Measurements from ENCODE around the gene ATE1.
"Not testable (repeated sequence)": the region's sequence is repeated elsewhere in the genome, so short reads cannot be mapped to it uniquely, and the experiment has no call there.

ATE1 gene

GRCh38 chr10:121700416-121700815 is 227.4 kb downstream of the ATE1 start:
- no peaks in the 10 kb centered on the region for H3K27me3 ChIP-seq (ENCODE audit: insufficient read depth, low read depth, severe bottlenecking)
- no peaks in the 10 kb centered on the region for H3K9me3 ChIP-seq (ENCODE audit: severe bottlenecking)
- H3K36me3 ChIP-seq = no peaks in the 10 kb centered on the region
- no peak for DNase-seq
- TF ChIP-seq CTCF (IDR thresholded peaks at IDR 0.05; ENCODE audit: low read depth, low read length) = no peak
- H3K27ac ChIP-seq = no peak overlapping the region
- H3K4me3 ChIP-seq (ENCODE audit: low read depth, low read length) = no peak overlapping the region

- not testable (repeated sequence) for H3K9me3 ChIP-seq (ENCODE audit: severe bottlenecking); DNase-seq; H3K27ac ChIP-seq; H3K36me3 ChIP-seq; H3K27me3 ChIP-seq (ENCODE audit: insufficient read depth, low read depth, severe bottlenecking); H3K4me3 ChIP-seq (ENCODE audit: low read depth, low read length)
These were observed 228.1 kb downstream of the ATE1 start for GRCh38 chr10:121699703-121700102.

GRCh38 chr10:121698902-121699301 is 228.9 kb downstream of the ATE1 start:
- no peak for TF ChIP-seq CTCF (IDR thresholded peaks at IDR 0.05; ENCODE audit: low read depth, low read length)
- DNase-seq = no peak
- Histone ChIP-seq H3K27me3 (ENCODE audit: insufficient read depth, low read depth, severe bottlenecking) (no peaks in the 10 kb centered on the region), H3K36me3 (no peaks in the 10 kb centered on the region), H3K9me3 (ENCODE audit: severe bottlenecking) (no peaks in the 10 kb centered on the region), H3K4me3 (ENCODE audit: low read depth, low read length) (no peak overlapping the region), H3K27ac (no peak overlapping the region)

- TF ChIP-seq CTCF (IDR thresholded peaks at IDR 0.05; ENCODE audit: low read depth, low read length) = no peak
- no peaks in the 10 kb centered on the region for H3K9me3 ChIP-seq (ENCODE audit: severe bottlenecking)
- no peaks in the 10 kb centered on the region for H3K27me3 ChIP-seq (ENCODE audit: insufficient read depth, low read depth, severe bottlenecking)
- no peak for DNase-seq
- H3K36me3 ChIP-seq = no peaks in the 10 kb centered on the region
- no peak overlapping the region for H3K27ac ChIP-seq
- H3K4me3 ChIP-seq (ENCODE audit: low read depth, low read length) = no peak overlapping the region
These were observed 229.5 kb downstream of the ATE1 start for GRCh38 chr10:121698336-121698735.

GRCh38 chr10:121696854-121697253 is 231.0 kb downstream of the ATE1 start:
- DNase-seq = peak; percentile 78
- TF ChIP-seq CTCF (IDR thresholded peaks at IDR 0.05; ENCODE audit: low read depth, low read length) = peak; percentile 38
- H3K9me3 ChIP-seq (ENCODE audit: severe bottlenecking) = no peaks in the 10 kb centered on the region
- no peaks in the 10 kb centered on the region for H3K36me3 ChIP-seq
- H3K4me3 ChIP-seq (ENCODE audit: low read depth, low read length) = no peak overlapping the region
- no peaks in the 10 kb centered on the region for H3K27me3 ChIP-seq (ENCODE audit: insufficient read depth, low read depth, severe bottlenecking)
- H3K27ac ChIP-seq = no peak overlapping the region

GRCh38 chr10:121695731-121696464 is 231.9 kb downstream of the ATE1 start:
- no peak overlapping the region for H3K4me3 ChIP-seq (ENCODE audit: low read depth, low read length)
- H3K27ac ChIP-seq = no peak overlapping the region
- TF ChIP-seq CTCF (IDR thresholded peaks at IDR 0.05; ENCODE audit: low read depth, low read length) = no peak
- DNase-seq = no peak
- no peaks in the 10 kb centered on the region for H3K36me3 ChIP-seq
- H3K27me3 ChIP-seq (ENCODE audit: insufficient read depth, low read depth, severe bottlenecking) = no peaks in the 10 kb centered on the region
- no peaks in the 10 kb centered on the region for H3K9me3 ChIP-seq (ENCODE audit: severe bottlenecking)
